NCI-H1930 (cell line): ENCODE data around the gene GRM8.

Experiments used
- DNase-seq, 2 experiments: peaks; one replicate each; lab custom pipeline; 2025; lab: John Stamatoyannopoulos, UW

The GRM8 gene

DNA sequence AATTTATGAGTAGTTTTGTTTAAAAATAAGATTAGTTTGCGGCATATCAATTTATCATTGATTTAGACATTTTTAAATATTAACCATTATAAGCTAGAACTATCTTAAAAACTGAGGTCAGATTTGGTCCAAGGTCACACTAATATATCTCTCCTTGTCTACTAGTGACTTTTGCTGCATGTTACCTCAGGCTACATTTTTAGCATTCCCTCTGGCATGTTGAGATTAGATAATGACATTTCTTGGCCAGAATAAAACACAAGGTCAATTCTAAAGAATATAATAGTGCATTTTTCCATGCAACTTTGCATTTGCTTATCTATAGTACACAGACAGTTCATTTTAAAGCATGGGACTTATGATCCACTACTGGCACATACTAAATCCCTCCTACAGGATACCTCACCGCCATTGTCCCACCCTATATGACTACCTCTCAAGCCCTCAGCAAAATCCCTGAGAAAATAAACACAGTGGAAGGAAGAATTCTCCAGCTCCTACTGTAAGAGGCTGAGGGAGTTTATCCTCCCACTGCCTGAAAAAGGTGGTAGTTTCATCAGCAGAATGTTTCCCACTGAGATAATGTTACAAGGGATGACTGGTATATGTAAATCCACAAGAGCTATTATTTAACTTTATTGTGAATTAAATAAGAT, 816.4 kb downstream of the GRM8 start:
- no peak for DNase-seq

DNA sequence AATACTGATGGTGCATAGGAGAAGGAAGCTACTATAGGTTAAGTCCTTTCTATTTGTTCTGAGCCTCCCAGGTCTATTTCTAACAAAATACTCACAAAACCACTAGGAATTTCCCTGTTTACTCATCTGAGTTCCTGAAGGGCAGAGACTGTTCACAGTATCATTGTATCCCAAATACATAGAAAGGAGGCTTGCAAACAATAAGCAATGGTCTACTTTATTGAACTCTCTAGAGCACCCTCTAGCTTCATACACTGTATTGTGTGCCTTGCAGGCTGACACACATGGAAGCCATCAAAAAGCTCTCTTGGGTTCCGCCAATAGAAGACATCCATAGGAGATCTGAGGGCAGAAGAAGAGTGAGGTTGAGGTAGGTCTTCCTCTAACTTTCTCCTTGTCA, 826.1 kb downstream of the GRM8 start:
- no peak for DNase-seq

DNA sequence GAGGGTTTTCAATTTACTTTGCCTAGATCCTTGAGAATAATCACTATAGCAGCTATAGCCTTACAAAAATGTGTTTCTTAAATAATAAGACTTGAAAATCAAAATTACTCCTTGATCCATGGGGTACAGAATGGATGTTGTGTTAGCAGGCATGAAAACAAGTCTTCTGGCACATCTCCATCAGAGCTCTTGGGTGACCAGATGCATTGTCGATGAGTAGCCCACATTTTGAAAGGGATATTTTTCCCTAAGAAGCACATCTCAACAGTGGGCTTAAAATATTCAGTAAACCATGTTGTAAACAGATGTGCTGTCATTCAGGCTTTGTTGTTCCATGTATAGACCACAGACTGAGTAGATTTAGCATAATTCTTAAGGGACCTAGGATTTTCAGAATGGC, 827.8 kb downstream of the GRM8 start:
- DNase-seq = no peak

DNA sequence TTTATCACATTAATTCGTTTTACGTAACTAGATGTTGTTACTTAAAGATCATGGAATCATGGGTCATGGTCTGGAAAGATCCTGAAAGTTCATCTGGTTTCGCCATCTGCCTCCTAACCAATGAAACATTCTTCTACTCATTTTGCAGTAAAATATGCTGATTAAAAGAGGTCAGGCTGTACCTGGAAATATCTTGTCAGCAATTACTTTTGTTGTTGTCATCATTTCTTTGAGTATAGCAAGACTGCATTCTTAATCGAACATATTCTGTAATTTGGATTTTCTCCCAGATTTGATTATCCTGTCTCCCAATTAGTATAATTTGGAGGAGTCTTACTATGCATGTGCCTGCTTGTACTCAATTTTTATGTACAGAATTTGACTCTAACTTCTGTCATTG, 833.7 kb downstream of the GRM8 start:
- DNase-seq = no peak

DNA sequence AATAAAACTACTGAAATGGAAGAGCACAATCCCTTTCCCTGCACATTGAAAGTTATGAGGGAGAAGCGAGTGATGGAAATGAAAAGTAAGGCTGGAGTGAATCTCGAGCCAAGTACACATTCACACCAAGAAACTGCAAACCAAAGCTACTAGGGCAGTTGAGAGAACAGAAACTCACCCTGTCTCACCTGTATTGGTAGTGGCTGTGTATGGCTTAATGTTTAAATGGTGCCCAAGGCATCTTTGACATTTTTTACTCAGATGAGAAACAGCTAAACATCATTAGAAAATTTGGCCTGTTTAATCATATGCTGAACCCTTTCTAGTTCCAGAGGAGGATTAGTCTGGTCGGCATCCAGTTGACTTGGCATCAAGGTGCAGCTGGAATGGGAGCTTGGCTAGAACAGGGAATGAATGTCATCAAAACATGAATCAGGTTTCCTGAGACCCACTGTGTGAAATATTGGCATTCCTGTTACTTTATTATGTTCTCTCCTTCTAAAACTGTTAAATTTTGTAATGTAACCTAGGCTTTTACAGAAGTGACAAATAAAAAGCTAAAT, 840.8 kb downstream of the GRM8 start:
- DNase-seq = no peak

DNA sequence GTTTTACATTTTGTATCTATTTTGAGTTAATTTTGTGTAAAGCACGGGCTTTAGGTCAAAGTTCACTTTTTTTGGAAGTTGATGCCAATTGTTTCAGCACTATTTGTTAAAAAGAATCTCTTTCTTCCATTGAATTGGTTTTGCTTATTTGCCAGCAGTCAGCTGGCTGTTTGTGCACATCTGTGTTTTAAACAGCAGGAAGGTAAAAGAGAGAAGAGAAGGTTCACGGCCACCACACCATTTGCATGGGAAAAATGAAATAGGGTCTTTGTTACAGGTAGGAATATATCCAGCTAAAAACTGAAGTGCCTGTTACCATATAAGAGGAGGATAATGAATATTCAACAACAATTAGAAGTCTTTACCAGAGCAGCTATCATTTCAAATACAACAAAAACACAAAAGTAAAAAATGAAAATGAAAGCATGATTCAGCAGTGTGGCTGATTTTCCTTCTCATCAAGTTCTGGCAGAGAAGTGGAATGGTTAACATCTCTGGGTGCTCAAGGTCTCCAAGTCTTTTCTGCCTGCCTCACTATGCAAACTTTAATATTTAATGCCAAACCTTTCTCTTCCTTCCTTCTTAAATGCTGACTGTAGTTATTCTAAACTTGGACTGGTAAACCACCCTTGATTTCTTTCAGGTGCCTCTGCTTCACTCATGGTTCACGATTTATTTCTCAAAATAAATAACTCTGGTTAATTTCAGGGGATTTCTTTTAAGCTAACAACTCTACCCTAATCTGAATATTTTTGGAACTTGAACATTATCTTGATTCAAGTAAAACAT, 841.5 kb downstream of the GRM8 start:
- no peak for DNase-seq

DNA sequence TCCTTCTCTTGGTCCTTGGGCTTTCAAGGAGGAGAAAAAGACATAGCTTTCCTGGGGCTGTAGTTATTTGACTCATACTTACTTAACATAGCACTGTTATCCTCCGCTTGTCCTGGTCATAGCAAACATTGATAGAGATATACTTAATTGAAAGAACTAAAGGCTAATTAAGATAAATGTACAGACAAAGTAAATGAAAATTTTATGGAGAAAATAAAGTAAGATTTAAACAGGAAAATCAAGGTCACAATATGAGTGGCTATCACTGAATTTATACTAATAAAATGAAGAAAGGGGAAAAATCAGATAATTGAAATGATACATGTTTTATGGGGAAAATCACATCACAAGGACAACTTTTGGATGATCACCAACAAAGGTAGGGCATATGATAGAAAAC, 849.7 kb downstream of the GRM8 start:
- DNase-seq = no peak

DNA sequence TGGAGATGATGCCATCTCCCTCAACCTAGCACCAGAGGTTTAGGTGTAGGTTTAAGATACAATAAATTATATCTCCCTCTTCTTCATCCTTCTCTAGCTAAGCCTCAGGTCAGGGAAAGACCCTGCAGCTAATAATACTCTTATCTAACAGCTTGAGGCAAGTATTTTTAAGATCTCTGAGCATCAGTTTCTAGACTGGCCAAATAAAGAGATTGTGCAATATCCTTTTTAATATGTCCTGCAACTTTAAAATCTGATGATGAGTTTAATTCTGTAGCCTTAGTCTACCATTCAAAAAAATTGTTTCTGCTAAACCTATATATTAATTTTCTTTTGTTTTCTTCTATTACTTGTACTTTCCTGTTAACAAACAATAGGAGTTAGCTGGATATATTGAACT, 850.8 kb downstream of the GRM8 start:
- no peak for DNase-seq

DNA sequence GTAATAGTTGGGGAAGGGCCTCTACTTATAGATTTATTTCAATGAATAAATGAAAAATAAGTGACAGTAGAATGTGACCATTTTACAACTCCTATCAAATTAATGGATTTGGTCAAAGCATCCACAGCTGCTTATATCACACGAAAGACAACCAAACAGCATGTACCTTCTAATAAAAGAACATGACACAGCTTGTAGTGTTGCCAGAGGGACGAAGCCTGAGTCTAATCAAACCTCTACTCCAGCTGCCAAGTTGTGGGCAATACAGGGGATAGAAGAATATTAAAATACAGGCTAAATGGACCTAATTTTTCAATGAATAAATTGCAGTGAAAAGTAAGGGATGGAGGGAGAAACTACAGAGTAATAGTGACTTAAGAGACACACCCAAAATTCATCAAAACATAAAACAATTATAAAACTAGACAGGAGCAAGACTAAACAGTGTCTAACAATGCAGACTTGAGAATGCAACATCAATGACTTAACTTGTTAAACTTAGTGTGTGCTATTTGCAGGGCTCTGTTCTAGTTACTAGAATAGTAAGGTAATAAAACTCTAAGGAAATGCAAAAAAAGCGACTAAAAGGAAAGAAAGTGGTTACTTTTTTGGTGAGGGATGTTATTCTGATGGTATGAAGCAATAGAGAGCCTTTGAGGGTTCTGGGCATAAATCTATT, 853.8 kb downstream of the GRM8 start:
- no peak for DNase-seq

DNA sequence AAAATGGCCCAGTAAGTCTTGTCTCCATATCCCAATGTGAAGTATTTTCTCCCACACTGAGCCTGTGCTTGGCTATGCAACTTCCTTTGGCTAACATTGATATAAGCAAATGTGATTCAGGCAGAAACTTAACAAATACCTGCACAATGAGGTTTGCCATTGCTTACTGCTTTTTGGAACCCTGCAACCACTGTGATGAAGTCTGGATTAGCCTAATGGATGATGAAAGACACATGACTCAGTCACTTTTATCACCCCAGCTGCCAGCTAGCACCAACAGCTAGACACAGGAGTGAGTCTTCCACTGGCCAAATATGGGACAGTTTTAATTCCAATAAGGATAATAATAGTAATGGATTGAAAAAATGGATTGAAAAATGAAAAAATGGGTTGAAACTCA, 854.5 kb downstream of the GRM8 start:
- no peak for DNase-seq

DNA sequence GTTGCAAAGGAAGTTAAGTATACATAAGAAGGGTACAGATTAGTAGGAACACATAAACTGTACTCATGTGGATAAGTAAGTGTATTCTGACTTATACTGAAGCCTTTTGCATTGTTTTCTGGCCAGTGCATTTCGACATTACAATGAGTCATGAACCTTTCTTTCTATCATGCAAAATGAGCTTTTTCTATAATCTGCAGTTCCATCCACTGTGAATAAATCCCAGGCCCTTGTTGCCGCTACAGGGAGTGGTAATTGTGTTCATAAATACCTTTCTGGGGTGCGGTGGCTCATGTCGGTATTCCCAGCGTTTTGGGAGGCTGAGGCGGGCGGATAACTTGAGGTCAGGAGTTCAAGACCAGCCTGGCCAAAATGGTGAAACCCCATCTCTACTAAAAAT, 858.3 kb downstream of the GRM8 start:
- no peak for DNase-seq
